Nephron (organoid): Measurements from ENCODE around the gene ZNF606.
A peak's percentile ranks its signal among the peaks of the same experiment; 100 is the strongest.

Source experiments
- H3K27ac Mint-ChIP-seq, 3 experiments: 2 replicates each; pipeline ENCODE4 v1.8.0; 2020; ENCODE audit warnings: mixed read lengths in 3 of 3, mild to moderate bottlenecking in 2 of 3, moderate library complexity in 1 of 3
- H3K27me3 Mint-ChIP-seq: 2 replicates; pipeline ENCODE4 v1.8.0; 2021; ENCODE audit warnings: low read depth, mild to moderate bottlenecking, moderate library complexity, mixed read lengths
- H3K36me3 Mint-ChIP-seq: 2 replicates; pipeline ENCODE4 v1.8.0; 2020; ENCODE audit warnings: low read depth, mixed read lengths
- H3K4me1 Mint-ChIP-seq: 2 replicates; pipeline ENCODE4 v1.8.0; 2020; ENCODE audit warnings: mixed read lengths
- H3K4me3 Mint-ChIP-seq, 3 experiments: 2 replicates each; pipeline ENCODE4 v1.8.0; 2020; ENCODE audit warnings: mild to moderate bottlenecking in 3 of 3, mixed read lengths in 3 of 3, moderate library complexity in 2 of 3
- H3K9me3 Mint-ChIP-seq: 2 replicates; pipeline ENCODE4 v1.8.0; 2020; ENCODE audit warnings: mixed read lengths
- CTCF ChIP-seq, 3 experiments: fragments of 200-600 bp; sonication (generic); IDR thresholded peaks; one replicate each; pipeline ENCODE4 v1.5.0; 2021; ENCODE audit warnings: antibody characterized with exemption in 3 of 3; ENCODE audit not compliant: unreplicated experiment in 3 of 3

The ZNF606 gene

DNA sequence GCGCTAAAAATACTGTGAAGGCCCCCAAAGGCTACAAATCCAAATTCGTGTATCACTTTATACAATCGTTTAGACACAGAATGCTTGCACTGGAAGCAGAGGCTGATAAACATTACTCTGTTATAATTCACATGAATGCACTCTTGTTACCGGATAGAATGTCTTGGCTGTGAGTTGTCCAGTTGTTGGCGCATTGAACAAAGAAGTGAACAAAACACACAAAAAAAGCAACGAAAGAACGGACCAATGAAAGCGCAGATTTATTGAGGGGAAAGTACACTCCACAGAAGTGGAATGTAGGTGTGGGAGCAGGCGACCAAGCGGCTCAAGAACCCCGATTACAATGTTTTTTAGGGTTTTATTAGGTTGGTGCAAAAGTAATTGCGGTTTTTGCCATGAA, 66.9 kb downstream of the ZNF606 start:
- Mint-ChIP-seq H3K27ac (no peak overlapping the region), H3K27me3 (no peaks in the 10 kb centered on the region), H3K4me1 (peaks cover 11% of the 10 kb centered on the region), H3K9me3 (peaks cover 71% of the 10 kb centered on the region), H3K4me3 (peak overlapping the region; percentile 97 to 100 (median 98)), H3K36me3 (peaks cover 98% of the 10 kb centered on the region)
- no peak for TF ChIP-seq CTCF (IDR thresholded peaks at IDR 0.05; ENCODE audit: unreplicated experiment in 3 of 3)

- Mint-ChIP-seq H3K9me3 (peaks cover 75% of the 10 kb centered on the region), H3K27ac (peak within 1 kb of the TSS; percentile 76 to 91 (median 89)), H3K36me3 (peaks cover 98% of the 10 kb centered on the region), H3K4me3 (peak within 1 kb of the TSS; percentile 97 to 100 (median 98)), H3K27me3 (no peaks in the 10 kb centered on the region), H3K4me1 (peaks cover 11% of the 10 kb centered on the region)
- TF ChIP-seq CTCF (IDR thresholded peaks at IDR 0.05; ENCODE audit: unreplicated experiment in 3 of 3): no peak
Measured at GRCh38 chr19:57934820-57935665, 67.6 kb downstream of the ZNF606 start, which contains the start of gene ZNF418. Gene ZNF418, minus strand, starts transcription at chr19:57935402. Its CDS starts 1,580 bp downstream, at chr19:57933822.

DNA sequence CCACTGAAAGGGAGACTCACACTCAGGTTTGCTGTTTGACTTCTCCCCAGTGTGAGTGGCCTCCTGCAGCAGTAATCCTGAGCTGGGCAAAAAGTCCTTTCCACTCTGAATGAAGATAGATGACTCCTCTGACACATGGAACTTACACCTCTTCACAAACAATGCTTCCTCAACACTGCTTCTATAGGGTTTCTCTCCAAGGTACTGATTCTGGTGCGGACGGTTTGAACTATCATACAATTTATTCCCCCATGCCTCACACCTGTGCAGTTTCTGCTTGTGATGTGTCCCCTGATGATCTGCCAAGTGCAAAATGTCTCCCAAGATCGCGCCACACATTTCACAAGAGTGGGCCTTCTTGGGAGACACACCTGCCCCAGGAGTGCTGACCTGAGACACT, 75.0 kb downstream of the ZNF606 start:
- Mint-ChIP-seq H3K9me3 (peaks cover 75% of the 10 kb centered on the region), H3K36me3 (peaks cover 100% of the 10 kb centered on the region), H3K27me3 (no peaks in the 10 kb centered on the region), H3K4me3 (no peak overlapping the region), H3K27ac (no peak overlapping the region), H3K4me1 (no peaks in the 10 kb centered on the region)
- no peak for TF ChIP-seq CTCF (IDR thresholded peaks at IDR 0.05; ENCODE audit: unreplicated experiment in 3 of 3)
